HepG2 (cell line): ENCODE measurements around the gene NHSL1. TPM values are rescaled to one million over a fixed set of nuclear protein-coding genes. Genes with fewer than 3 reads are reported as not detected.

Source experiments
- ASH2L ChIP-seq: fragments of 300-600, 200-600 bp; sonication (generic); IDR thresholded peaks from 2 replicates; pipeline ENCODE4 v1.7.0; 2017; ENCODE audit warnings: low read depth, mild to moderate bottlenecking, moderate library complexity, mixed read lengths, low read length; ENCODE audit not compliant: insufficient read length
- CEBPZ ChIP-seq: IDR thresholded peaks from 2 replicates; pipeline ENCODE4 v1.6.1; 2012; ENCODE audit warnings: low read length, improper control_type of control experiment
- GTF2F1 ChIP-seq: fragments of 150-350 bp; IDR thresholded peaks from 2 replicates; pipeline ENCODE4 v1.6.1; 2014; ENCODE audit warnings: low read length
- IRF2 ChIP-seq: IDR thresholded peaks from 2 replicates; pipeline ENCODE4 v1.6.1; 2018; ENCODE audit warnings: missing genetic modification reagents, missing compliant biosample characterization
- MATR3 ChIP-seq: sonication (generic); formaldehyde crosslinking; IDR thresholded peaks from 2 replicates; pipeline ENCODE4 v1.4.0; 2020; ENCODE audit warnings: missing genetic modification reagents
- NR2F2 ChIP-seq: IDR thresholded peaks from 2 replicates; pipeline ENCODE4 v1.6.1; 2012; ENCODE audit warnings: low read depth, inconsistent platforms, borderline replicate concordance
- RCOR2 ChIP-seq: IDR thresholded peaks from 2 replicates; pipeline ENCODE4 v1.6.1; 2016; ENCODE audit warnings: missing biosample characterization, missing genetic modification reagents
- REST ChIP-seq, 2 experiments: IDR thresholded peaks; 2 replicates each; pipeline ENCODE4 v1.6.1; 2011 to 2012; ENCODE audit warnings: low read length in 2 of 2, borderline replicate concordance in 1 of 2, low read depth in 1 of 2, mild to moderate bottlenecking in 1 of 2, moderate library complexity in 1 of 2
- SMAD9 ChIP-seq: sonication (generic); formaldehyde crosslinking; IDR thresholded peaks from 2 replicates; pipeline ENCODE4 v1.5.1; 2020; ENCODE audit warnings: mild to moderate bottlenecking, missing genetic modification reagents
- SMARCE1 ChIP-seq: fragments of 450-650 bp; IDR thresholded peaks from 2 replicates; pipeline ENCODE4 v1.6.1; 2017; ENCODE audit warnings: borderline replicate concordance
- TARDBP ChIP-seq: sonication (generic); formaldehyde crosslinking; IDR thresholded peaks from 2 replicates; pipeline ENCODE4 v1.8.0; 2022; ENCODE audit warnings: mild to moderate bottlenecking, missing genetic modification reagents
- ZBTB42 ChIP-seq: sonication (generic); formaldehyde crosslinking; IDR thresholded peaks from 2 replicates; pipeline ENCODE4 v1.5.0; 2020; ENCODE audit warnings: mild to moderate bottlenecking, missing genetic modification reagents
- ZFP36 ChIP-seq: fragments of 150-350 bp; IDR thresholded peaks from 2 replicates; pipeline ENCODE4 v1.6.1; 2018; ENCODE audit warnings: borderline replicate concordance, low read length, low read depth; ENCODE audit not compliant: partially characterized antibody
- ZNF274 ChIP-seq: sonication (generic); formaldehyde crosslinking; IDR thresholded peaks from 2 replicates; pipeline ENCODE4 v1.5.1; 2020; ENCODE audit warnings: mild to moderate bottlenecking, missing genetic modification reagents
- ZNF547 ChIP-seq: sonication (generic); formaldehyde crosslinking; IDR thresholded peaks from 2 replicates; pipeline ENCODE4 v1.5.1; 2020; ENCODE audit warnings: mild to moderate bottlenecking, missing genetic modification reagents
- ZNF709 ChIP-seq: sonication (generic); formaldehyde crosslinking; IDR thresholded peaks from 2 replicates; pipeline ENCODE4 v1.5.0; 2020; ENCODE audit warnings: mild to moderate bottlenecking, missing genetic modification reagents
- ZNF780A ChIP-seq: sonication (generic); formaldehyde crosslinking; IDR thresholded peaks from 2 replicates; pipeline ENCODE4 v1.8.0; 2022; ENCODE audit warnings: mild to moderate bottlenecking, missing genetic modification reagents, moderate library complexity
- polyA plus RNA-seq, 8 experiments: library from polyadenylated mRNA; depleted of rRNA in 3 of 8; stranded (reverse) in 7 of 8; unstranded in 1 of 8; fragments of >200 nt; fragmentation: Illumina TruSeq in 4 of 8; extraction: Trizol in 4 of 8; gene quantifications; 2 replicates each; pipeline versions ENCODE4 v1.2.1 to v1.2.3, GENCODE V29; 2011 to 2016; ENCODE audit warnings: low read depth in 4 of 8, missing spikeins in 1 of 8, mixed read lengths in 1 of 8; ENCODE audit not compliant: insufficient read depth in 1 of 8
- total RNA-seq, 5 experiments: library from RNA; depleted of rRNA; stranded (reverse); fragments of >200 nt; fragmentation: Illumina TruSeq; extraction: Trizol; gene quantifications; 2 replicates each; pipeline ENCODE4 v1.2.3, GENCODE V29; 2016; ENCODE audit warnings: low read depth in 1 of 5
- TF ChIP-seq, protein P1 (sequence below): sonication (generic); formaldehyde crosslinking; IDR thresholded peaks from 2 replicates; pipeline ENCODE4 v1.4.0; 2020; ENCODE audit warnings: missing genetic modification reagents, mild to moderate bottlenecking, borderline replicate concordance
- TF ChIP-seq, protein P2 (sequence below): sonication (generic); formaldehyde crosslinking; IDR thresholded peaks from 2 replicates; pipeline ENCODE4 v1.5.0; 2020; ENCODE audit warnings: mild to moderate bottlenecking, missing genetic modification reagents

NHSL1 gene
- total and polyA plus RNA-seq, 2 of the 13 experiments (the other 11 are each of a cell fraction or from before 2014, with no cell fraction given): 24.9 to 53.6 TPM

DNA sequence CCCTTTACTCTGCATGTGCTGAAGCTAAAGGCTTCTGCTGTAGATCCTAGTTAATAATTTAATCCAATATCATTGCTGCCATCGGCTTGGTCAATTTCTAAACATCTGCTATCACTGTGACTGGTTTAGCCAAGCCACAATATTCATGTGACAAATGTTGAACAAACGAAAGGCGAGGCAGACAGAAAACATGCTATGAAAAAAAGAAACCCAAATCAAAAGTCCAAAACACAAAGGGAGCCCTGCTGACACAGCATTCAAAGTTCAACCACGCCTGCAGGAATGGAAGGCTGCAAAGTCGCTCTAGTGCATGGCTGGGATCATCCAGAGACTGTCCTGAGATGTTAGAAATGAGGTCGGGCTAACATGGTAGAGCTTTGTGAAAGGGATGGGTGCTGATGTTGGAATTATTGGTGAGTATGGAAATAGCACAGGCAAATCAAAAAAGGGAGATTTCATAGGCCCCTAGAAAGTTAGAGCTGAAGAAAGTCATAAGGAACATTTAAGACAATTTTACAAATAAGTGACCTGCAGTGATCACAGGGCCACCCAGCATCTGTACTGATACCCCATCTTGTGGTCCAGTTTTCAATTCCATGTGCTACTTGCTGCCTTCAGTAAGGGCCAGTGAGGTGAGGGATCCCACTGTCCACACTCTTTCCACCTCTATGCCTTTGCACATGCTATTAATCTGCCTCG, 8.8 kb upstream of the NHSL1 start (continued):
- no peak for TF ChIP-seq ZNF780A (CRISPR knock-in tag)
- no peak for TF ChIP-seq ZFP36
- TF ChIP-seq SMAD9 (CRISPR knock-in tag): no peak
- TF ChIP-seq RCOR2 (CRISPR knock-in tag): no peak
- no peak for TF ChIP-seq ZNF274 (CRISPR knock-in tag)
- no peak for TF ChIP-seq NR2F2
- TF ChIP-seq ZNF709 (CRISPR knock-in tag): no peak
- TF ChIP-seq, protein P1, sequence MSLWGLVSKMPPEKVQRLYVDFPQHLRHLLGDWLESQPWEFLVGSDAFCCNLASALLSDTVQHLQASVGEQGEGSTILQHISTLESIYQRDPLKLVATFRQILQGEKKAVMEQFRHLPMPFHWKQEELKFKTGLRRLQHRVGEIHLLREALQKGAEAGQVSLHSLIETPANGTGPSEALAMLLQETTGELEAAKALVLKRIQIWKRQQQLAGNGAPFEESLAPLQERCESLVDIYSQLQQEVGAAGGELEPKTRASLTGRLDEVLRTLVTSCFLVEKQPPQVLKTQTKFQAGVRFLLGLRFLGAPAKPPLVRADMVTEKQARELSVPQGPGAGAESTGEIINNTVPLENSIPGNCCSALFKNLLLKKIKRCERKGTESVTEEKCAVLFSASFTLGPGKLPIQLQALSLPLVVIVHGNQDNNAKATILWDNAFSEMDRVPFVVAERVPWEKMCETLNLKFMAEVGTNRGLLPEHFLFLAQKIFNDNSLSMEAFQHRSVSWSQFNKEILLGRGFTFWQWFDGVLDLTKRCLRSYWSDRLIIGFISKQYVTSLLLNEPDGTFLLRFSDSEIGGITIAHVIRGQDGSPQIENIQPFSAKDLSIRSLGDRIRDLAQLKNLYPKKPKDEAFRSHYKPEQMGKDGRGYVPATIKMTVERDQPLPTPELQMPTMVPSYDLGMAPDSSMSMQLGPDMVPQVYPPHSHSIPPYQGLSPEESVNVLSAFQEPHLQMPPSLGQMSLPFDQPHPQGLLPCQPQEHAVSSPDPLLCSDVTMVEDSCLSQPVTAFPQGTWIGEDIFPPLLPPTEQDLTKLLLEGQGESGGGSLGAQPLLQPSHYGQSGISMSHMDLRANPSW: no peak
- TF ChIP-seq MATR3 (CRISPR knock-in tag): no peak
- no peak for TF ChIP-seq ZBTB42 (CRISPR knock-in tag)
- TF ChIP-seq, protein P2, sequence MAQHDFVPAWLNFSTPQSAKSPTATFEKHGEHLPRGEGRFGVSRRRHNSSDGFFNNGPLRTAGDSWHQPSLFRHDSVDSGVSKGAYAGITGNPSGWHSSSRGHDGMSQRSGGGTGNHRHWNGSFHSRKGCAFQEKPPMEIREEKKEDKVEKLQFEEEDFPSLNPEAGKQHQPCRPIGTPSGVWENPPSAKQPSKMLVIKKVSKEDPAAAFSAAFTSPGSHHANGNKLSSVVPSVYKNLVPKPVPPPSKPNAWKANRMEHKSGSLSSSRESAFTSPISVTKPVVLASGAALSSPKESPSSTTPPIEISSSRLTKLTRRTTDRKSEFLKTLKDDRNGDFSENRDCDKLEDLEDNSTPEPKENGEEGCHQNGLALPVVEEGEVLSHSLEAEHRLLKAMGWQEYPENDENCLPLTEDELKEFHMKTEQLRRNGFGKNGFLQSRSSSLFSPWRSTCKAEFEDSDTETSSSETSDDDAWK (CRISPR knock-in tag): no peak
- peak; percentile 27; the same call in 1 of the 2 replicates for TF ChIP-seq TARDBP (CRISPR knock-in tag)
- no peak for TF ChIP-seq REST (IDR thresholded peaks at IDR 0.05; ENCODE audit: borderline replicate concordance in 1 of 2, low read depth in 1 of 2, low read length in 2 of 2)
- peak; percentile 68 for TF ChIP-seq ASH2L
- no peak for TF ChIP-seq ZNF547 (CRISPR knock-in tag)
- TF ChIP-seq SMARCE1: no peak
- TF ChIP-seq IRF2 (CRISPR knock-in tag): no peak; the same call in 1 of the 2 replicates
- no peak for TF ChIP-seq CEBPZ
- no peak for TF ChIP-seq GTF2F1
